Stimulated activated CD4-positive, alpha-beta T cell treated with anti-CD3 and anti-CD28 coated beads, Interleukin-4, amount 100 ng/mL, for 48 hours (primary cell): ENCODE measurements around the gene GHRH.

Experiments used
- DNase-seq, 2 donors: peaks; one replicate each; pipeline ENCODE4 v3.0.0-alpha.2; 2020; ENCODE audit warnings: low read depth in 2 of 2

The GHRH gene

DNA sequence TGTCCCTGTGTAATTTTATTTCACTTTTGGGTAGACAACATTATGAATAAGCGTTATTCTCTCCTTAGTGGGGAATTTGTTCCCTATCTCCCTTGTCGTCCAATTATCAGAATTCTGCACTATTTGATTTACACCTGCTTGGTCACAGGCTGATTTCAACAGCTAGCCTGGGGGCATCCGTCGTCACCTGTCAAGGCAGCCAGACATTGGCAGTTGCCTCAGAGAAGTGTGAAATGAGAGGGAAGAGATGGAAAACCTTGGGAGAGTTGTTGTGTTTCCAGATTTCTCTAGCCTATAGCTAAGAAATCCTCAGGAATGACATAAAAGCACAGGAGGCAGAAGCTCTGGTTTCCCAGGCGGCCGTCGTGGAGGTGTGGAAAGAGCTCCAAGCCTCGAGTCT lies 891 bp upstream of the GHRH start:
- DNase-seq, result no peak

DNA sequence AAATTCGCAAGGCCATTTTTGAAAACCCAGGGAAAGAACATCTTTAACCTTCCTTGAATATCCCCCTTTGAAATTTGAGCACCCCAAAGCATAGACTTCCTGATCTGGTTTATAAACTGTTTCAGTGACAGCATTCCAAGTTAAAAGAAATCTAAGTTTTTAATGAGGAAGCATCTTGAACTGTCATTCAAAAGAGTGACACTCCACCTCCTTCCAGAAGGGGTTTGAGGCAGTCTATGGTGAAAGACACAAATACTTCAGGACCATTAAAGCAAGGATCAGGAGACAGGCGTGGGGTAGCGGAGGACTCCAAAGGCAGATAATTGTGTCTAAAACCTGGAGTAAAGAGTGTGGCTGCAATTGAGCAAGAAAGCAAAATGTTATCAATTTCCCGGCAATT lies 691 bp downstream of the GHRH start:
- DNase-seq, result no peak

GRCh38 chr20:37259865-37260264 lies 1.7 kb downstream of the GHRH start:
- DNase-seq, result no peak

- DNase-seq, result no peak
Observed at GRCh38 chr20:37259031-37259430, 2.6 kb downstream of the GHRH start.

- DNase-seq, result no peak
Observed at GRCh38 chr20:37257988-37258387, 3.6 kb downstream of the GHRH start.

- DNase-seq, result no peak
Observed at GRCh38 chr20:37257530-37257929, 4.1 kb downstream of the GHRH start.

- DNase-seq, result no peak
Observed at GRCh38 chr20:37256286-37256685, 5.3 kb downstream of the GHRH start.

DNA sequence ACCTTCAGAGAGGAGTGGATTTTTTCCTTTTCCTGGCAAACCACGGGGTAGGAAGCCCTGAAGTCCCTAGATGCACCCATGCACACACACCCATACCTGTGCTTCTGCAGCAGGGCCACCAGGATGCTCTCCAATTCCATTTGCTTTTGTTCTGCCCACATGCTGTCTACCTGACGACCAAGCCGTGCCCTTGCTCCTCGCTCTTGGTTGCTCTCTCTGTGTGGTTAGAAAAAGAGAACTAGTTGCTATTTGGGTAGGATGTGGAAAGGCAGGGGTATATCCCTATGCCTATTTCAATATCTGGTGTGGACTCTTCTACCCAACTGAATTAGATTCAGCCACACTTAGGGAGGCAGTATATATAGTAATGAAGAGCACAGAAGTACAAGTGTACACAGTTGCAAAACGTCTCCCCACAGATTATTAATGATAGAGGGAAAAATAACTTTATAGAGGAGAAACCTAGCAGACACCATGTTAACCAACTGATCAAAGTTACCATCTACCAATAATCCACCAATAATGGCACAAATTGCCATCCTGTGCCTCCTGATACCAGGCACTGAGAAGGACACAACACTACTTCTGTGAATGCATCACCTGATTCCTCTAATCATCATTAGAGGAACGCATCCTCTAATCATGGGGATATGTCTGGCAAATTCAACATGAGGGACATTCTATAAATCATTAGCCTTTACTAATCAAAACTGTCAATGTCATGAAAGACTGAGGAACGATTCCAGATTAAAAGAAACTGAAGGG lies 7.3 kb downstream of the GHRH start:
- no peak for DNase-seq

- DNase-seq, result no peak
Observed at GRCh38 chr20:37253087-37253486, 8.5 kb downstream of the GHRH start.

DNA sequence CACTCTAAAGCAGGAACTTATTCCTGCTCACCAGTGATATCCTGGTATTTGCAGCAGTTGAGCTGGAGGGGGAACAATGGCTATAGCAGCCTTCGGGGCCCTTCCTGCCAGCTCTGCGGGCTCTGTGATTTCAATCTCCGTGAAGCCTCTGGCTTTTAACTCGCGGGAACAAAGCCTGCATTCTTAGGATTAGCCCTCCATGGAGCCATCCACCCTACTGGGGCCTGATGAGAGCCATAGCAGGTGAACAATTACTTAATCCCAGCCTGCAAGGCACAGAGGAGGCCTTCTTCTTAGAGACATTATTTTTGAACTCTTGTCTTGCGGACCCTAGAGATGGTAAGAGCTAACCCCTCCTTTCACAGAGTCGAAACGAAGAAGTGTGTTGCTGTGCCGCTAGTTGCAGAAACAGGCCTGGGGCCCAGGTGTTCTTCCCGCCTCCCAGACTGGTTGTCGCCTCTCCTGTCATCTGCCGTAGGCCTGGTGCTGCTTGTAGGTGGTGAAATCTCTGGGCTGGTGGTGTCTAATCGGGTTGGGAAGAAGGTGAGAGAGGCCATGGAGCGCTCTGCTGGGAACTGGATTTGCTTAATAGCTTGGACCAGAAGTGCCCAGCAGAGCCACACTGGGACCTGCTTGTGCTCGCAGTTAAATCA lies 9.7 kb downstream of the GHRH start:
- no peak for DNase-seq

GRCh38 chr20:37249304-37249703 lies 12.3 kb downstream of the GHRH start:
- no peak for DNase-seq

- no peak for DNase-seq
Observed at GRCh38 chr20:37247547-37247946, 14.1 kb downstream of the GHRH start.

DNA sequence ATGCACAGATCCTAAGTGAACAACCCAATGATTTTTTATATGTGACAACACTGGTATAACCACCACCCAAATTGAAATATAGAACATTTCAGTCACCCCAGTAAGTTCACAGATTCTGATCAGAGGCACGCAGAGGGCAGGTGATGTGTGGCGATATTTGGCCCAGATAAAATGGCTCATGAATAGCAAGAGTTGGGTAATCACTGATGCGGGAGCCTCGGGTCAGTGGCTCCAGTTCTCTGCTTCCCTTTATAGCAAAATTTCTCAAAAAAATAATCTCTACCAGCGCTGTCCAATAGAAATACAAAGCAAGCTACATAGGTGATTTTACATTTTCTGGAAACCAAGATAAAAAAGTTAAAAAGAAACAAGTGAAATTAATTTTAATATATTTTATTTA lies 14.9 kb downstream of the GHRH start:
- DNase-seq, result no peak

DNA sequence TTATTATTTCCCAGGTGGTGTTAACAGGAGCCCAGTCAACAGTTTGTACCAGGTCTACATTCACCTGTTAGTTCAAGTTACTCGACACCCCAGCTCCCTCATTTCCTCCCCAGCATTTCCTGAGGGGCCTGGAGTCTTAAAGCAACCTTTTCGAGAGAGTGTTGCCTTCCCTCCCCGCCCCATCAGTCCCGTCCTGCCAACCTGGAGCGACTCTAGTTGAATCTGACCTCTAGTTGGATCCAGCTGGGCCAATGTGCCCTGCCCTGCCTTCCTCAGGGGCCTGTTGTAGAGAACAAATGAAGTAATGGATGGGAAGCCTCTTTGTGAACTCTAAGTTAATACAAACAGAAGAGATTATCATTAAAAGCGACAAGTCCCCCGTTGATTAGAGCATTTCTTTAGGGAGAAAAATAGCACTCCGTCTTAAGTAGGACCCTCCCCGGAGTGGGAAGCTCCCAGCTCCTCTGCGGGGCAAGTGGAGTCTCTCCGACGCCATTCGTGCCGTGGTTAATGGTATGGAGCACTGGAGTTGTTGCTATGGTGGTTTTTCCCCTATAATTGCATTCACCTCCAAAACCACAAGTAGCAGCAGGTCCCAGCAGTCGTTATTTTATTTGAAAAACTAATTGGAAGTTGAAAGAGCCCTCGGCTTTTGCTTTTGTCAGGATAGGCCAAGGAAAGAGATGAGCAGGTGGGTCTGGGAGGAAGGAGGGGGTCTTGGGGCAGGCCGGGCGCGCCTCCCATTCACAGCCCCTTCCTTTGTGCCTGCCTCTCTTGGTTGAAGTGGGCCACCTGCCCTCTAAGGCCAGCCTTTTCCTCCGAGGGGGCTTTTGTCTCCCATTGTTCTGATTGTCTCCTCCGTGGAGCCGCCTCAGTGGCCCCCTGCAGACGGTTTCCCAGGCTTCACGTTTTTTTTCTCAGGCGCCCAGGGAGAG lies 16.1 kb downstream of the GHRH start:
- no peak for DNase-seq

DNA sequence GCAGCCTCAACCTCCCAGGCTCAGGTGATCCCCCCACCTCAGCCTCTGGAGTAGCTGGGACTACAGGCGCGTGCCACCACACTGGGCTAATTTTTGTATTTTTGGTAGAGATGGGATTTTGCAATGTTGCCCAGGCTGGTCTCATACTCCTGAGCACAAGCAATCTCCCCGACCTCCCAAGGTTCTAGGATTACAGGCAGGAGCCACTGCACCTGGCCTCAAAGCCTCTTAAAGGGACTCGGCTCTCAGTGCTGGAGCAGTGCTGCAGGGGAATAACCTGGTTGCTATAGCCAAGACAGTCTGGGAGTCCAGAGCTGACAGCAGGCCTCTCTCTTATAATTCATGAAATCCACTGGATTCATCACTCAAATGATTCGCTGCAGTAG lies 17.0 kb downstream of the GHRH start:
- no peak for DNase-seq

GRCh38 chr20:37243937-37244571 lies 17.6 kb downstream of the GHRH start:
- DNase-seq, result no peak

GRCh38 chr20:37243076-37243936 lies 18.3 kb downstream of the GHRH start:
- no peak for DNase-seq

DNA sequence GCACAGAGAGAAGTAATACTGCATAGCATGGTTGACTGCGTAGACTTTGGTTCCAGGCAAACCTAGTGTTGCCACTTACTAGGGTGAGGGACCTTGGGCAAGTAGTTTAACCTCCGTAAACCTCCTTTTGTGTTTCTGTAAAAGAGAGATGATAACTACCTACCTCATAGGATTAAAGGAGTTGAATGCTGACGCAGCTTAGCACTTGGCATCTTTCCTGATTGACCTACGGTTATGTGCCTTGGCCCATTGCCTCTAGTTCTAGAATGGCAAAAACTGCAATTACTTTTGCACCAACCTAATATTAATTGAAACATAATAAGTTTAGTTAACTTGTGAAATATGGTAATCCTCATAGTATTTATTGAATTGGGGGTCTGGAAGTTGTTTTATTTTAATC lies 19.1 kb downstream of the GHRH start:
- DNase-seq, result no peak

GRCh38 chr20:37240337-37241067 lies 21.1 kb downstream of the GHRH start:
- no peak for DNase-seq

- no peak for DNase-seq
Observed at GRCh38 chr20:37238935-37239451, 22.6 kb downstream of the GHRH start.
